ENCODE measurements around the gene TEPSIN.

TEPSIN gene

GRCh38 chr17:81282876-81283275, 44.0 kb upstream of the TEPSIN start:
- no peak for DNase-seq (ENCODE audit: extremely low read depth, low read depth)
- no peak overlapping the region for H3K4me3 ChIP-seq (replicated peaks; ENCODE audit: low read depth, low read length)
- TF ChIP-seq CTCF (IDR thresholded peaks at IDR 0.05; ENCODE audit: low read depth, low read length, missing control alignments), result no peak

DNA sequence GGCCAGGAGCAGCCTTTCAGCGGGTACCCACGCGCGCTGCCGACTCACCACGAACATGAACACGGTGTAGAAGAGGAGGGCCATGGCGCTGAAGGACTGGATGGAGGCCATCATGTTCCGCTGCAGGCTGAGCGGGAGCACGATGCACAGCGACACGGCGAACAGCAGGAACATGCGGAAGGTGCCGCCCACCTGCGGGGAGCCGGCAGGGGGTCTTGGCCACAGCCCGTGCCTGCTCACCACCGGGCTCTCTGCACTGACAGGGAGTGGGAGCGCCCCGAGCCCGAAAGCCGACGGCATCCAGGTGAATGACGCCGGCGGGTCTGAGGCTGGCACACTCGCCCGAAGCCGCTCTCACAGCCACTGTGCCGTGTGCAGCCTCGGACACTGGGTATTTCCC, 43.3 kb upstream of the TEPSIN start:
- DNase-seq (ENCODE audit: extremely low read depth, low read depth), result no peak
- no peak for TF ChIP-seq CTCF (IDR thresholded peaks at IDR 0.05; ENCODE audit: low read depth, low read length, missing control alignments)
- no peak overlapping the region for H3K4me3 ChIP-seq (replicated peaks; ENCODE audit: low read depth, low read length)

GRCh38 chr17:81280571-81280970, 41.7 kb upstream of the TEPSIN start:
- no peak for TF ChIP-seq CTCF (IDR thresholded peaks at IDR 0.05; ENCODE audit: low read depth, low read length, missing control alignments)
- H3K4me3 ChIP-seq (replicated peaks; ENCODE audit: low read depth, low read length), result no peak overlapping the region
- no peak for DNase-seq (ENCODE audit: extremely low read depth, low read depth)

DNA sequence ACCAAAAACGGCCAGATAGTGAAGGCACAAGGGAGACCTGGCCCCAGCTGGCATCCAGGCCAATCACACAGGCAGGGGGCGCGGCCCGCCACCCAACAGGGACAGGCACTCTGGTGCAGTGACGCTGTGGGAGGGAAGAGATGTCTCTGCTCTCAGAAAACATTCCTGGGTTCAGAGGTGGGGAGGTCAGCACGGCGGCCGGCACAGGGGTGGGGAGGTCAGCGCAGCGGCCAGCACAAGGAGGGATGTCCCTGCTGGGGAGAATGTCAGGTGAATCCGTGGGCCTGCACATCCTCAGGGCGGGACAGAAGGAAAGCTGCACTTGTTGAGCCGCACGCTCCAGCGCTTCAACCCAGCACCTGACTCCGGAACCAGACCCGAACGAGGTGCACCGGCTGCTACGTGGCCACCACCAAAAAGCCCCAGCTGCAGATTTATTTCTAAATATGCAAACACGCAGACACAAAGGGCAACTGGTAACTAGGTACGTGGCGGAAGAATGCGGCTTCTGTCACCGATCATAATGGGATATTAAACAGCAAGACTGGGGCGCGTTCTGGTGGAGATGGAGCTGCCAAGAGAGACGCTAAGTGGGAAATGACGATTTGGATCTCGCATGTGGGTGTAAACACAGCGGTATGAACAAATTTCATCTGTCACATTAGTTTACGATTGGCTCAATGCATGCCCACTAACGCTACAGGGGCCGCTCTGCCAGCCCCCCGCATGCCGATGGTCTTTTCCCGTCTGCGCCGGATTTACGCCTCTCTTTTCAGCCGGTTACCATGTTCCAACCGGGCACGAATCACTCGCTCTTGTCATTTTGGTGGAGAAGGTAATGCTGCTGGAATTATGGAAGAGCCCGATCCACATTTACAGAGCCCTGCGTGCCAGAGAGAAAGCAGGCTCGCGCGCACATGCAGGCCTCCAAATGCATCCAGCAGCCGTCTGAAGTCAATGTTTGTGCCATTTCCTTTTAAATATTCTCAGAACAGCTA, 40.7 kb upstream of the TEPSIN start:
- DNase-seq (ENCODE audit: extremely low read depth, low read depth), result no peak
- H3K4me3 ChIP-seq (replicated peaks; ENCODE audit: low read depth, low read length), result no peak overlapping the region
- TF ChIP-seq CTCF (IDR thresholded peaks at IDR 0.05; ENCODE audit: low read depth, low read length, missing control alignments), result no peak

DNA sequence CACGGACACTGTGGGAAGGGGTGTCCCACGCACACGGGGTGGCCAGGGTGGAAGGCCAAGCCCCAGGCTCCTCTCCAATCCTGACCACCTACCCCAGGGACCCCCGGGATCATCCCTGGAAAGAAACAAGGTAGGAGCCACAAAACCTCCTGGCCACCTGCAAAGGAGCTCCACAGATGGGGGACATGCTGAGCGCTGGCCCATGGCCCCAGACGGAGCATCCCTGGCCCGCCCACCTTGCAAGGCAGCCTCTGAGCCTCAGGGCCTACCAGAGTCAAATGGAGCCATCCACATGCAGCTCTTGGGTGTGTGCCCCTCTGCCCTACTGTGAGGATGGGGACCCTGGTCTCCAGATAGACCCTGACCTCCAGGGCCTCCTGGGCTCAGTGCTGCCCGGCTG, 40.0 kb upstream of the TEPSIN start:
- TF ChIP-seq CTCF (IDR thresholded peaks at IDR 0.05; ENCODE audit: low read depth, low read length, missing control alignments), result no peak
- DNase-seq (ENCODE audit: extremely low read depth, low read depth), result no peak
- H3K4me3 ChIP-seq (replicated peaks; ENCODE audit: low read depth, low read length), result no peak overlapping the region

GRCh38 chr17:81277946-81278693, 39.3 kb upstream of the TEPSIN start:
- H3K4me3 ChIP-seq (replicated peaks; ENCODE audit: low read depth, low read length), result no peak overlapping the region
- DNase-seq (ENCODE audit: extremely low read depth, low read depth), result no peak
- no peak for TF ChIP-seq CTCF (IDR thresholded peaks at IDR 0.05; ENCODE audit: low read depth, low read length, missing control alignments)
